GM12878 (cell line): ENCODE data around the gene SHQ1. TPM values are rescaled to one million over a fixed set of nuclear protein-coding genes. Genes with fewer than 3 reads are reported as not detected.

Experiments
- ATAC-seq: fragments of 200-7000 bp; cut with Tn5 transposase; 3 replicates; pipeline ENCODE4 v1.9.1; 2020; ENCODE audit warnings: mild to moderate bottlenecking, moderate library complexity
- BruUV-seq: library from RNA; stranded (reverse); fragments of 400-500 nt; replicated peaks from 2 replicates; lab custom pipeline; 2021; lab: Mats Ljungman, UMichigan
- CTCF ChIA-PET: fragments of 300-600 bp; sonication (Branson Sonifier 250); formaldehyde crosslinking; extraction: SDS; loops from one replicate; lab custom pipeline; 2021; ENCODE audit warnings: inconsistent platforms; lab: Yijun Ruan, JAX
- POLR2A ChIA-PET: fragments of 350-600 bp; formaldehyde crosslinking; extraction: SDS; loops from one replicate; lab custom pipeline; 2021; ENCODE audit warnings: inconsistent platforms; lab: Charles Lee
- RAD21 ChIA-PET: fragments of 300-600 bp; sonication (Branson Sonifier 250); formaldehyde crosslinking; loops from one replicate; lab custom pipeline; 2023; ENCODE audit warnings: antibody characterized with exemption; ENCODE audit not compliant: unreplicated experiment; lab: Charles Lee
- SMC1A ChIA-PET: fragments of 300-600 bp; sonication (Branson Sonifier 250); formaldehyde crosslinking; loops from one replicate; lab custom pipeline; 2023; ENCODE audit not compliant: unreplicated experiment, uncharacterized antibody; lab: Charles Lee
- DNase-seq: peaks from one replicate; pipeline ENCODE4 v3.0.0-alpha.2; 2011; ENCODE audit warnings: low read depth, low spot score
- FAIRE-seq: peaks from 3 replicates; lab custom pipeline; 2011; peaks lifted over from hg19 to GRCh38; lab: Jason Lieb, UNC
- H2AFZ ChIP-seq: 2 replicates; pipeline ENCODE4 v1.6.0; 2011; ENCODE audit warnings: low read depth, low read length, control low read depth; ENCODE audit not compliant: control insufficient read depth
- H3K27ac ChIP-seq: 2 replicates; pipeline ENCODE4 v1.5.1; 2011; ENCODE audit warnings: control low read depth; ENCODE audit not compliant: control insufficient read depth, insufficient read depth
- H3K27me3 ChIP-seq, 2 experiments: replicated peaks in 1 of 2; 2 replicates each; pipeline versions ENCODE4 v1.6.0 to v1.6.1; 2011; ENCODE audit warnings: low read length in 1 of 2; ENCODE audit not compliant: control insufficient read depth in 2 of 2, insufficient read depth in 2 of 2
- H3K36me3 ChIP-seq, 2 experiments: 2 replicates each; pipeline ENCODE4 v1.5.1; 2011; ENCODE audit warnings: low read length in 1 of 2; ENCODE audit not compliant: control insufficient read depth in 2 of 2, insufficient read depth in 2 of 2
- H3K4me1 ChIP-seq: 2 replicates; pipeline ENCODE4 v1.6.1; 2011; ENCODE audit warnings: mild to moderate bottlenecking, low read length, moderate library complexity, mixed read lengths; ENCODE audit not compliant: control insufficient read depth, insufficient read depth
- H3K4me2 ChIP-seq: 2 replicates; pipeline ENCODE4 v1.6.0; 2011; ENCODE audit warnings: control low read depth; ENCODE audit not compliant: control insufficient read depth, insufficient read depth
- H3K4me3 ChIP-seq: fragments of 200-600 bp; sonication (generic); 2 replicates; pipeline ENCODE4 v1.5.1; 2016
- H3K79me2 ChIP-seq: 2 replicates; pipeline ENCODE4 v1.6.0; 2011; ENCODE audit warnings: low read length; ENCODE audit not compliant: control insufficient read depth, insufficient read depth
- H3K9ac ChIP-seq: 2 replicates; pipeline ENCODE4 v1.8.0; 2011; ENCODE audit warnings: low read length, control low read depth, mixed read lengths; ENCODE audit not compliant: control insufficient read depth, insufficient read depth
- H3K9me3 ChIP-seq: replicated peaks from 3 replicates; pipeline ENCODE4 v1.5.1; 2011; ENCODE audit warnings: mild to moderate bottlenecking, low read length; ENCODE audit not compliant: control insufficient read depth, insufficient read depth
- H4K20me1 ChIP-seq: 2 replicates; pipeline ENCODE4 v1.6.0; 2011; ENCODE audit not compliant: control insufficient read depth, insufficient read depth
- BCL11A ChIP-seq: IDR thresholded peaks from 2 replicates; pipeline ENCODE4 v1.6.1; 2011; ENCODE audit warnings: low read depth, low read length
- CREB1 ChIP-seq: IDR thresholded peaks from 2 replicates; pipeline ENCODE4 v1.6.1; 2012; ENCODE audit warnings: low read depth, mild to moderate bottlenecking, inconsistent platforms
- IKZF2 ChIP-seq, 2 experiments: fragments of 450-650 bp; IDR thresholded peaks; 2 replicates each; pipeline ENCODE4 v1.6.1; 2017; ENCODE audit warnings: mild to moderate bottlenecking in 2 of 2, moderate library complexity in 2 of 2
- NFXL1 ChIP-seq: fragments of 450-650 bp; IDR thresholded peaks from 2 replicates; pipeline ENCODE4 v1.6.1; 2017; ENCODE audit warnings: antibody characterized with exemption, mild to moderate bottlenecking, borderline replicate concordance
- NR2F1 ChIP-seq: fragments of 450-650 bp; conservative IDR thresholded peaks from 2 replicates; pipeline ENCODE4 v1.6.1; 2017; ENCODE audit warnings: mild to moderate bottlenecking
- RCOR1 ChIP-seq: conservative IDR thresholded peaks from 2 replicates; pipeline ENCODE4 v1.6.1; 2012; ENCODE audit warnings: low read depth, low read length, improper control_type of control experiment
- SMC3 ChIP-seq: IDR thresholded peaks from 2 replicates; pipeline ENCODE4 v1.6.1; 2011; ENCODE audit warnings: low read length, improper control_type of control experiment, borderline replicate concordance
- TBL1XR1 ChIP-seq: IDR thresholded peaks from 2 replicates; pipeline ENCODE4 v1.6.1; 2012; ENCODE audit warnings: low read depth, low read length, improper control_type of control experiment
- YY1 ChIP-seq: IDR thresholded peaks from 2 replicates; pipeline ENCODE4 v1.6.1; 2011; ENCODE audit warnings: low read depth, mild to moderate bottlenecking, low read length
- WGBS: methylation state at CpG from one replicate; pipeline ENCODE4 v1.1.6; 2016; ENCODE audit warnings: low lambda C conversion rate; ENCODE audit not compliant: insufficient replicate concordance, insufficient coverage; ENCODE audit errors: missing lambda C conversion rate; 5-methylcytosine and 5-hydroxymethylcytosine counted together
- in situ Hi-C: fragments of 300-500 bp; cut with MboI; formaldehyde crosslinking; loops from 9 replicates; pipeline ENCODE4 v1.14.3; 2018; ENCODE audit warnings: mixed read lengths
- intact Hi-C: fragments of 100-400 bp; cut with micrococcal nuclease; formaldehyde crosslinking; loops from one replicate; pipeline ENCODE4 v1.14.2; 2022; ENCODE audit not compliant: unreplicated experiment
- polyA plus RNA-seq, 11 experiments: library from polyadenylated mRNA; depleted of rRNA in 4 of 11; unstranded in 6 of 11; stranded (reverse) in 5 of 11; fragments of >200 nt; fragmentation: Nextera tagmentation in 4 of 11; fragmentation: Illumina TruSeq in 1 of 11; extraction: Ambion mirVana in 4 of 11; extraction: Trizol in 1 of 11; gene quantifications; 1 replicate in 1 of 11; 2 replicates in 10 of 11; pipeline versions ENCODE4 v1.2.1 to v1.2.3, GENCODE V29; 2011 to 2016; ENCODE audit warnings: inconsistent platforms in 2 of 11, missing spikeins in 2 of 11, low read depth in 1 of 11
- total RNA-seq, 4 experiments: library from RNA; depleted of rRNA in 3 of 4; stranded (reverse); fragments of >200 nt in 3 of 4; fragmentation: Illumina TruSeq in 1 of 4; extraction: Trizol in 1 of 4; gene quantifications; 2 replicates each; pipeline versions ENCODE4 v1.2.1 to v1.2.3, GENCODE V29; 2013 to 2021
- TF ChIP-seq, protein P1 (sequence below): IDR thresholded peaks from 2 replicates; pipeline ENCODE4 v1.6.1; 2011; ENCODE audit warnings: mild to moderate bottlenecking, low read depth, low read length, moderate library complexity; ENCODE audit not compliant: insufficient replicate concordance
- TF ChIP-seq, protein P2 (sequence below), 3 experiments: IDR thresholded peaks in 2 of 3; conservative IDR thresholded peaks in 1 of 3; 2 replicates each; pipeline ENCODE4 v1.5.1; 2011; ENCODE audit warnings: low read depth in 3 of 3, low read length in 3 of 3, mild to moderate bottlenecking in 3 of 3, control low read depth in 2 of 3, moderate library complexity in 2 of 3, inconsistent platforms in 1 of 3, mixed read lengths in 1 of 3; ENCODE audit not compliant: control insufficient read depth in 2 of 3, insufficient read depth in 1 of 3; ENCODE audit errors: extremely low read depth in 1 of 3
- TF ChIP-seq, protein P3 (sequence below): fragments of 150-350 bp; IDR thresholded peaks from 2 replicates; pipeline ENCODE4 v1.6.1; 2016; ENCODE audit warnings: low read depth, low read length
- TF ChIP-seq, protein P4 (sequence below): IDR thresholded peaks from 2 replicates; pipeline ENCODE4 v1.6.1; 2011; ENCODE audit warnings: borderline replicate concordance, low read depth, mild to moderate bottlenecking, moderate library complexity, mixed read lengths, low read length; ENCODE audit not compliant: insufficient read depth; ENCODE audit errors: extremely low read length

The SHQ1 gene
- total and polyA plus RNA-seq, 10 of the 15 experiments (the other 5 are each of a cell fraction or from before 2014, with no cell fraction given), result 12.6 to 51.7 (median 24.5) TPM

DNA sequence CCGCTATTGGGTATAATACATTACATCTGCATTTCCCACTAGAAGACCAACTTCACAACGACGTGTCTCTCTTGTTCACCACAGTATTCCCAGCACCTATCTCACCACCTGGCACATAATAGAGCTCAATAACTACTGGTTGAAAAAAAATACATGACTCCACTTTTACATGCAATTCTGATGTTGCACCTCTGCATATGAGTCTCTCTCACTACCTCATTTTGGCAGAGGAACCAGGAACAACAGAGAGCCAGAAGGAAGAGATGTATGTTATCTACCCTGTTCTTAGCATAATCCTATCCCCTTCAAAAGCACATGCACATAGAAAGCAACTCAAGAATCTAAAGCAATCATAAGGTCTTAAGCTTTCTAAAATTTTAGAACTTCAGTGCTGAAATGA, 61.6 kb downstream of the SHQ1 start:
- Histone ChIP-seq H3K79me2 (no peaks in the 10 kb centered on the region), H4K20me1 (no peaks in the 10 kb centered on the region), H3K9ac (no peak overlapping the region), H2AFZ (no peak overlapping the region), H3K27me3 (no peaks in the 10 kb centered on the region), H3K4me2 (no peak overlapping the region), H3K27ac (no peak overlapping the region), H3K4me3 (no peak overlapping the region), H3K4me1 (0 out of 2 replicates have a peak, but pooled peaks cover 2% of the 10 kb centered on the region), H3K36me3 (peaks cover 2 to 20% of the 10 kb centered on the region in 2 experiments; a peak in 2 of 4 replicates), H3K9me3 (no peaks in the 10 kb centered on the region)
- DNase-seq (no peak), ATAC-seq (no peak), FAIRE-seq (no peak)
- POLR2A ChIA-PET, result interaction anchor here (0.6 kb wide), 1 partner anchor 503 kb away, joined by 3 read pairs; no protein-coding TSS in a partner anchor
- SMC1A ChIA-PET, result interaction anchor here (1.1 kb wide), 1 partner anchor 13 kb away, joined by 3 read pairs; no protein-coding TSS in a partner anchor
- no TSS peak for BruUV-seq
- RAD21 ChIA-PET, result no interaction called here
- CTCF ChIA-PET, result no interaction called here
- 100% methylated on average over 3 of the region's 3 CpGs for WGBS
- in situ Hi-C loops, result no loop called here
- intact Hi-C loops, result no loop called here
- TF ChIP-seq NR2F1, result no peak
- TF ChIP-seq YY1, result no peak
- TF ChIP-seq, protein P1, sequence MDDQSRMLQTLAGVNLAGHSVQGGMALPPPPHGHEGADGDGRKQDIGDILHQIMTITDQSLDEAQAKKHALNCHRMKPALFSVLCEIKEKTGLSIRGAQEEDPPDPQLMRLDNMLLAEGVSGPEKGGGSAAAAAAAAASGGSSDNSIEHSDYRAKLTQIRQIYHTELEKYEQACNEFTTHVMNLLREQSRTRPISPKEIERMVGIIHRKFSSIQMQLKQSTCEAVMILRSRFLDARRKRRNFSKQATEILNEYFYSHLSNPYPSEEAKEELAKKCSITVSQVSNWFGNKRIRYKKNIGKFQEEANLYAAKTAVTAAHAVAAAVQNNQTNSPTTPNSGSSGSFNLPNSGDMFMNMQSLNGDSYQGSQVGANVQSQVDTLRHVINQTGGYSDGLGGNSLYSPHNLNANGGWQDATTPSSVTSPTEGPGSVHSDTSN, result no peak
- TF ChIP-seq, protein P2, sequence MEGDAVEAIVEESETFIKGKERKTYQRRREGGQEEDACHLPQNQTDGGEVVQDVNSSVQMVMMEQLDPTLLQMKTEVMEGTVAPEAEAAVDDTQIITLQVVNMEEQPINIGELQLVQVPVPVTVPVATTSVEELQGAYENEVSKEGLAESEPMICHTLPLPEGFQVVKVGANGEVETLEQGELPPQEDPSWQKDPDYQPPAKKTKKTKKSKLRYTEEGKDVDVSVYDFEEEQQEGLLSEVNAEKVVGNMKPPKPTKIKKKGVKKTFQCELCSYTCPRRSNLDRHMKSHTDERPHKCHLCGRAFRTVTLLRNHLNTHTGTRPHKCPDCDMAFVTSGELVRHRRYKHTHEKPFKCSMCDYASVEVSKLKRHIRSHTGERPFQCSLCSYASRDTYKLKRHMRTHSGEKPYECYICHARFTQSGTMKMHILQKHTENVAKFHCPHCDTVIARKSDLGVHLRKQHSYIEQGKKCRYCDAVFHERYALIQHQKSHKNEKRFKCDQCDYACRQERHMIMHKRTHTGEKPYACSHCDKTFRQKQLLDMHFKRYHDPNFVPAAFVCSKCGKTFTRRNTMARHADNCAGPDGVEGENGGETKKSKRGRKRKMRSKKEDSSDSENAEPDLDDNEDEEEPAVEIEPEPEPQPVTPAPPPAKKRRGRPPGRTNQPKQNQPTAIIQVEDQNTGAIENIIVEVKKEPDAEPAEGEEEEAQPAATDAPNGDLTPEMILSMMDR (IDR thresholded peaks at IDR 0.05 in 2 of 3, conservative IDR thresholded peaks at IDR 0.05 in 1 of 3; ENCODE audit: control insufficient read depth in 2 of 3, extremely low read depth in 1 of 3, insufficient read depth in 1 of 3, low read depth in 3 of 3, low read length in 3 of 3), result no peak
- TF ChIP-seq, protein P3, sequence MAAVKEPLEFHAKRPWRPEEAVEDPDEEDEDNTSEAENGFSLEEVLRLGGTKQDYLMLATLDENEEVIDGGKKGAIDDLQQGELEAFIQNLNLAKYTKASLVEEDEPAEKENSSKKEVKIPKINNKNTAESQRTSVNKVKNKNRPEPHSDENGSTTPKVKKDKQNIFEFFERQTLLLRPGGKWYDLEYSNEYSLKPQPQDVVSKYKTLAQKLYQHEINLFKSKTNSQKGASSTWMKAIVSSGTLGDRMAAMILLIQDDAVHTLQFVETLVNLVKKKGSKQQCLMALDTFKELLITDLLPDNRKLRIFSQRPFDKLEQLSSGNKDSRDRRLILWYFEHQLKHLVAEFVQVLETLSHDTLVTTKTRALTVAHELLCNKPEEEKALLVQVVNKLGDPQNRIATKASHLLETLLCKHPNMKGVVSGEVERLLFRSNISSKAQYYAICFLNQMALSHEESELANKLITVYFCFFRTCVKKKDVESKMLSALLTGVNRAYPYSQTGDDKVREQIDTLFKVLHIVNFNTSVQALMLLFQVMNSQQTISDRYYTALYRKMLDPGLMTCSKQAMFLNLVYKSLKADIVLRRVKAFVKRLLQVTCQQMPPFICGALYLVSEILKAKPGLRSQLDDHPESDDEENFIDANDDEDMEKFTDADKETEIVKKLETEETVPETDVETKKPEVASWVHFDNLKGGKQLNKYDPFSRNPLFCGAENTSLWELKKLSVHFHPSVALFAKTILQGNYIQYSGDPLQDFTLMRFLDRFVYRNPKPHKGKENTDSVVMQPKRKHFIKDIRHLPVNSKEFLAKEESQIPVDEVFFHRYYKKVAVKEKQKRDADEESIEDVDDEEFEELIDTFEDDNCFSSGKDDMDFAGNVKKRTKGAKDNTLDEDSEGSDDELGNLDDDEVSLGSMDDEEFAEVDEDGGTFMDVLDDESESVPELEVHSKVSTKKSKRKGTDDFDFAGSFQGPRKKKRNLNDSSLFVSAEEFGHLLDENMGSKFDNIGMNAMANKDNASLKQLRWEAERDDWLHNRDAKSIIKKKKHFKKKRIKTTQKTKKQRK, result no peak
- TF ChIP-seq RCOR1, result no peak
- no peak for TF ChIP-seq NFXL1
- TF ChIP-seq, protein P4, sequence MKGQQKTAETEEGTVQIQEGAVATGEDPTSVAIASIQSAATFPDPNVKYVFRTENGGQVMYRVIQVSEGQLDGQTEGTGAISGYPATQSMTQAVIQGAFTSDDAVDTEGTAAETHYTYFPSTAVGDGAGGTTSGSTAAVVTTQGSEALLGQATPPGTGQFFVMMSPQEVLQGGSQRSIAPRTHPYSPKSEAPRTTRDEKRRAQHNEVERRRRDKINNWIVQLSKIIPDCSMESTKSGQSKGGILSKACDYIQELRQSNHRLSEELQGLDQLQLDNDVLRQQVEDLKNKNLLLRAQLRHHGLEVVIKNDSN, result no peak
- no peak for TF ChIP-seq TBL1XR1
- no peak for TF ChIP-seq SMC3
- TF ChIP-seq BCL11A, result no peak
- no peak for TF ChIP-seq CREB1
- TF ChIP-seq IKZF2 (IDR thresholded peaks at IDR 0.05), result no peak
